ENCODE results near the gene ERICH6.

The ERICH6 gene

DNA sequence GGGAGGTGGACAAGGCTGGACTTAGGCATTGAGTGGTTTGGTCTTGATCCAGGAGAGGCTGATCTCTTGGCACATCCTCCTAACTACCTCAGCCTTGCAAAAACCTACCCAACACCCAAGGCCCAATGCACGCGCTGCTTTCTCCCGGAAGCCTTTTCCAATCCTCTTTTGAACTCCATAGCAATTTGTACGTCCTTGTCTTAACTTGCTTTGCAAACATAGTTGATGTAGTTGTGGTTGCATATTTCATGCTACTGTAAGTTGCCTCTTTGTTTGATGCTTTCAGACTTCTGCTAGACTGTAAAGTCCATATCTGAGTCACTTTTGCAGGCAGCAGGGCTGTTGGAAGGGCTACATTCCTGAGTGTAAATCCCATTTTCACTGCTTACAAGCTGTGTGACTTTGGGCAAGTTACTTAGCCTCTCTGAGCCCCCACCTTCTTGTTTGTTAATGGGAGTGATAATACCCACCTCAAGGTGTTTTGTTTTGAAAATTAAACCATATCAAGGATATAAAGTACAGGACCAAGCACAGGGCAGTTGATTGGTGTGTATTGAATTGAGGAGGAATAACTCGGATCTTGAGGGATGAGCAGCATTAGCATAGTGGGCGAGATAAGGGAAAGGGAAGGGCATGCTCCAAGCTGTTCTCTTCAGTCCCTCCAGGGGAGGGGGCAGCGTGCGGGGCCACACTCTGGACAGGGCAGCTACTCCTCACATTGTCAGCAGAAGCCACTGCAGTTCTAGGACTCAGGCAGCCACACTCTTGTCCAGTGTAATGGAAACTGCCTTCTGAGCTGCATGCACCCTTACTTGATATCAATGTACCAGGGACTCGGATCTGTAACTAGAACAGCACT is 30.4 kb upstream of the ERICH6 start:
- no peaks in the 10 kb centered on the region for H3K27me3 ChIP-seq (ENCODE audit: insufficient read depth, low read length)

DNA sequence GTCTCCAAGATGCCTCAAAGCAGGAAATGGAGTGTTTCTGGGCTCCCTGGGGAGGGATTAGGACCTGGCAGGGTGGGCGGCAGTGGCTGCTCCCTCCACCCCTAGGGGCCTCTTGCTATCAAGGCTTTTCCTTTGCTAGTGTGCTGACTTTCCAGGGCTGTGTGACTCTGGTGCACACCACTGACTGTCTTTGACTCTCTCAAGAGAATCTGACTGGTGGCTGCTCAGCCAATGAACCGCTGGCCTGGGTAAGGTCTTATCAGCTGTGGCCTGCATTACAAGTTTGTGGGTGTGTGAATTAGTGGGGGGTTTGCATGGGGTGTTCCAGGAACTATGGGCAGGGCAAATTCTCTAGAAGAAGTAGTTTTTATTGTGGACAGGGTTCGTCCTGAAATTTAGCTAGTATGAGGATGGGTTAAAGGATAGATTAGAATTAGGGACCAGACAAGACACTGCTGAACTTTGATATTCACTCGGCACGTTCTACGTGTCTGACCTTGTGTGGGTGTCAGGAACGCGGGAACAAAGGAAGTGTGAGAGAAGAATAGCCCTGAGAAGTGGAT is 29.7 kb upstream of the ERICH6 start:
- Histone ChIP-seq H3K4me3 (ENCODE audit: low read length) (no peak overlapping the region), H3K9ac (ENCODE audit: low read depth, low read length) (no peak overlapping the region), H3K4me1 (ENCODE audit: insufficient read depth, low read length) (peaks cover 17% of the 10 kb centered on the region), H3K9me3 (ENCODE audit: insufficient read depth, low read depth, low read length) (no peaks in the 10 kb centered on the region), H3K27ac (ENCODE audit: low read length) (no peak overlapping the region), H3K27me3 (ENCODE audit: insufficient read depth, low read length) (no peaks in the 10 kb centered on the region), H3K36me3 (ENCODE audit: insufficient read depth, low read depth, low read length) (no peaks in the 10 kb centered on the region)

More for the DNA sequence above, 30.4 kb upstream of the ERICH6 start:
- Histone ChIP-seq H3K27ac (ENCODE audit: low read length) (no peak overlapping the region), H3K9me3 (ENCODE audit: insufficient read depth, low read depth, low read length) (no peaks in the 10 kb centered on the region), H3K36me3 (ENCODE audit: insufficient read depth, low read depth, low read length) (no peaks in the 10 kb centered on the region), H3K4me3 (ENCODE audit: low read length) (no peak overlapping the region), H3K9ac (ENCODE audit: low read depth, low read length) (no peak overlapping the region), H3K4me1 (ENCODE audit: insufficient read depth, low read length) (peaks cover 21% of the 10 kb centered on the region)

DNA sequence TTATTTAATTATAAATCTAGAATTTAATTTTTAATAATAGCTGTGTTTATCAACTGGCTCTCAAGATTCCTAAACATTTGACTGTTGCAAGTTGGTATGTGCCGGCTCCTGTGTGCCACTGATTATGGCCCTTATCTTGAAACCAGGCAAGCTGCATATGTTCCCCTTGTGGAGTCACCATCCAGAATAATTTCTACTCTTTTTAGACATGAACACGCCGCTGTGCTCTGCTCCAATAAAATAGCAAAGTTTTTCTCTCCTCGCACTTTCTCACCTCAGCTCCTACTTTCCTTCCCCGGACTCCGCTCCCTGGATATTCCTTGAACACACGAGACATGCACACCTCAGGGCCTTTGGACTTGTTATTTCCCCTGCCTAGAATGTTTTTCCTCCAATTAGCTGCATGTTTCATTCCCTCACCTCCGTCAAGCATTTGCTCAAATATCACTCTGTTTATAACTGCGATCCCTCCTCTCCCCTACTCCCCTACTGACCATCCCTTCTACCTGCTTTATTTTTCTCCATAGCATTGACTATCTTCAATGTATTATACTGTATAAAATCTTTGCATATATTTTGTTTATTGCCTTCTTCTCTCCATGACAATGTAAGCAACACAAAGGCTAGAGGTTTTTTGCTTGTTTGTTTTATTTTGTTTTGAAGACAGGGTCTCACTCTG is 26.1 kb upstream of the ERICH6 start:
- no peak overlapping the region for H3K9ac ChIP-seq (ENCODE audit: low read depth, low read length)
- no peaks in the 10 kb centered on the region for H3K4me1 ChIP-seq (ENCODE audit: insufficient read depth, low read length)
- no peak overlapping the region for H3K27ac ChIP-seq (ENCODE audit: low read length)
- no peak overlapping the region for H3K4me3 ChIP-seq (ENCODE audit: low read length)
- no peaks in the 10 kb centered on the region for H3K27me3 ChIP-seq (ENCODE audit: insufficient read depth, low read length)
- H3K36me3 ChIP-seq (ENCODE audit: insufficient read depth, low read depth, low read length): no peaks in the 10 kb centered on the region
- H3K9me3 ChIP-seq (ENCODE audit: insufficient read depth, low read depth, low read length): no peaks in the 10 kb centered on the region

DNA sequence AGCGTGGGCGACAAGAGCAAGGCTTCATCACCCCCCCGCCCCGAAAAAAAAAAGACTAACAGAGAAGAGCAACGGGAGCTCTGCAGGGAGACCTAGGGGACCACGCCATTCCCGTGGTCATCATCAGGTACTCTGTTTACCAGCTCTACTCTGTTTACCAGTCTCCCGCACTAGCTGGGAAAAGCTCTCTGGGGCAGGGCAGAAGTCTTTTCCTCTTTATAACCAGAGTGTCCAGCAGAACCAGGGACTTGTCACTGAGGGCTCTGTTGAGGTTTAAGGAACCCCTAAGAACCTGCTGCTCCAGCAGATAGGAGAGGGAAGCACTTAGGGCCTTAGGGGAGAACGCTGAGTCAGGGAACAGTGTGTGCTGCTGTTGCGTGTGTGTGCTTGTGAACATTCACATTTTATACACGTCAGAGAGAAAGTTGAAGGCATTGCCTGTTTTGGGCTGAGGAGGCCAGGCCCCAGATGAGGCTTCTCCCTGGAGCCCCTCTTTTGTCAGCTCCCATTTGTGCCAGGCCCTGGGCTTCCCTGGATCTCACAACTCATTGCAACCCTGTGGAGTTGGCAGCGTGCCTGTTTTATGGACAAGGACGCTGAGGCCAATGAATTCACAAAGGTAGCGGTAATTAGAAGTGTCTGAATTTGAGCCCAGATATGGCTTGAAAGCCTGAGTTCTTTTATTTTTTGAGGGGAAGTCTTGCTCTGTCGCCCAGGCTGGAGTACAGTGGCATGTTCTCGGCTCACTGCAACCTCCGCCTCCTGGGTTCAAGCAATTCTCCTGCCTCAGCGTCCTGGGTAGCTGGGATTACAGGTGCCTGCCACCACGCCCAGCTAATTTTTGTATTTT is 24.2 kb upstream of the ERICH6 start:
- Histone ChIP-seq H3K27me3 (ENCODE audit: insufficient read depth, low read length) (no peaks in the 10 kb centered on the region), H3K4me3 (ENCODE audit: low read length) (no peak overlapping the region), H3K36me3 (ENCODE audit: insufficient read depth, low read depth, low read length) (no peaks in the 10 kb centered on the region), H3K9ac (ENCODE audit: low read depth, low read length) (no peak overlapping the region), H3K9me3 (ENCODE audit: insufficient read depth, low read depth, low read length) (no peaks in the 10 kb centered on the region), H3K4me1 (ENCODE audit: insufficient read depth, low read length) (no peaks in the 10 kb centered on the region), H3K27ac (ENCODE audit: low read length) (no peak overlapping the region)

DNA sequence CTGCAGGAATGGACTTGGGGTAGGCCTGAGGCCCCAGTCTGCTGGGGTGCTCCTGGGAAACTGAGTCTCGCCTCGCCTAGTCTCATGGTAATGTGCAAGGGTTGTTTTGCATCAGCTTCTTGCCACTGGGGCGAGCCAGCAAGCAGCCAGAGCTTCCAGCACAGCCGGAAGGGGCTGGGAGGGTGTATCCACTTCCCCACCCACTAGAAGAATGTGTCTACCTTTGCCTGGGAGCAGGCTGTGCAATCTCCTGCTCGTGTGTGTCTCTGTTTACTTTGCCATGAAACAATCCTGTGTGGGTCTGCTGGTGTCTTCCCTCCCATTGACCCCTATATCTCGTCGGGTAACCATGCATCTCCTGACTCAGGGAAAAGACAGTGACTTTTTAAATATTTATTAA is 21.8 kb upstream of the ERICH6 start:
- no peak overlapping the region for H3K27ac ChIP-seq (ENCODE audit: low read length)
- H3K4me3 ChIP-seq (ENCODE audit: low read length): no peak overlapping the region
- no peaks in the 10 kb centered on the region for H3K9me3 ChIP-seq (ENCODE audit: insufficient read depth, low read depth, low read length)
- H3K36me3 ChIP-seq (ENCODE audit: insufficient read depth, low read depth, low read length): no peaks in the 10 kb centered on the region
- H3K9ac ChIP-seq (ENCODE audit: low read depth, low read length): no peak overlapping the region
- no peaks in the 10 kb centered on the region for H3K4me1 ChIP-seq (ENCODE audit: insufficient read depth, low read length)
- no peaks in the 10 kb centered on the region for H3K27me3 ChIP-seq (ENCODE audit: insufficient read depth, low read length)

DNA sequence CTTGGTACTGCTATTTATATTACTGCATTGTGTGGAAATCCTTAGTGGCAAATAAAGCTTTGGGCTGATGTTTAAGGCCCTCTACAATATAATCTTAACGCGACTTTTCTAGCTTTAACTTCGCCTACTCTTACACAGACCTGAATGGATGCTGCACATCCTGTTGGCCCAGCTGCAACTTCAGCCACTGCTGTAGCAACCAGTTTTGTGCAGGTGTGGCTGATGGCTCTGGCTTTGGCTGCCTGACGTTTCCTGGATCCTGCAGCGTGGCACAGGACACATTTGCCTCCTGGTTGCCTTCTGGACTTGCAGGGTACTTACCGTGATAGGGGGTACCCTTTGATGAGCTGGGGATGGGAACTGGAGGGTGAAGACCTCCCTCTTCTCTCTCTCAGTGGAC is 20.2 kb upstream of the ERICH6 start:
- Histone ChIP-seq H3K27ac (ENCODE audit: low read length) (no peak overlapping the region), H3K9ac (ENCODE audit: low read depth, low read length) (no peak overlapping the region), H3K4me3 (ENCODE audit: low read length) (no peak overlapping the region), H3K27me3 (ENCODE audit: insufficient read depth, low read length) (no peaks in the 10 kb centered on the region), H3K4me1 (ENCODE audit: insufficient read depth, low read length) (no peaks in the 10 kb centered on the region), H3K36me3 (ENCODE audit: insufficient read depth, low read depth, low read length) (no peaks in the 10 kb centered on the region), H3K9me3 (ENCODE audit: insufficient read depth, low read depth, low read length) (no peaks in the 10 kb centered on the region)

DNA sequence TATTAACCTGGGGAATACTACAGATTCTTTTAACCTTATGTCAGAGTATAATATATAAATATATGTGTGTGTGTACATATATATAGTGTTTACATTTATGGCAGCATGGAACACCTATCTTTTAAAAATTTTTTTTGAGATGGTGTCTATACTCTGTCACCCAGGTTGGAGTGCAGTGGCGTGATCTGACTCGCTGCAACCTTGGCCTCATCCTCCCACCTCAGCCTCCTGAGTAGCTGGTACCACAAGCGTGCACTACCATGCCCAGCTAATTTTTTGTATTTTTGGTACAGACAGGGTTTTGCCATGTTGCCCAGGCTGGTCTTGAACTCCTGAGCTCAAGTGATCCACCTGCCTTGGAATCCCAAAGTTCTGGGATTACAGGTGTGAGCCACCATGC is 18.5 kb upstream of the ERICH6 start:
- Histone ChIP-seq H3K36me3 (ENCODE audit: insufficient read depth, low read depth, low read length) (no peaks in the 10 kb centered on the region), H3K27me3 (ENCODE audit: insufficient read depth, low read length) (no peaks in the 10 kb centered on the region), H3K4me1 (ENCODE audit: insufficient read depth, low read length) (no peaks in the 10 kb centered on the region), H3K9ac (ENCODE audit: low read depth, low read length) (no peak overlapping the region), H3K4me3 (ENCODE audit: low read length) (no peak overlapping the region), H3K27ac (ENCODE audit: low read length) (no peak overlapping the region), H3K9me3 (ENCODE audit: insufficient read depth, low read depth, low read length) (no peaks in the 10 kb centered on the region)

DNA sequence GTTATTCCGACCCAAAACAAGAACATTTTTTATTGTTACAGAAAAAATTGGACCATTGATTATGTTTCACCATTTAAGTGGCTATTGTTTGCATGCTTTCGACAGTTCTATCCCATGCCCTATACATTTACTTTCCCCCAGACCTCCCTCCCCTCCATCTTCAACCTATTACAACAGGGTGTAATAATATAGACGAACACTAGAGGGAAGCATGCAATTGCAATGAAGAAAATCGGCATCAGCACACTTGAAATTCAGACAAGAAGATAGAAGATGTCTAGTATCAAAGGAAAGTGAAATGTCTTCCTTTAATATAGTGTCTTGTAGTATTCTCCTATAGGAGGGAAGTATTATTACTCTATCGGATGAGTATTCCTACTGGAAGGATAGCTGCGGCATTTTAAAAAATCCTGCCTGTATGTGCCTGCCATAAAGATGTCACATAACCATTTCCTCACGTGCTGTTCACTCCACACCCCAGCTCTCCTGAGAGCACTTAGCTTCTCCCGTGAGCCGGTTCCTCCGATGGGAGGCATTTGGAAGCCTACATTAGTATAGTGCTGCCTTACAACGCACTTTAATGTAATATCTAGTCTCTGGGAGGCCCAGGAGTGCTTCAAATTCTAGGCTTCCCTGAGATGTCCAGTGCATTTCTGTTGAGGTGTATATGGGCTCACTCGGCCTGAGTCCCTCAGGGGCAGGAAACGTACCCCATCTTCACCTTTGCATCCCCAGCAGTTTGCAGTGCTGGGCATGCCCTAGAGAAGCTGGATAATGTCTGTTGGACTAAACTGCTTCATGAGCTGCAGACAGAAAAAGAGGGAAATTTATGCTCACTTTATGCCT is 17.8 kb upstream of the ERICH6 start:
- no peaks in the 10 kb centered on the region for H3K27me3 ChIP-seq (ENCODE audit: insufficient read depth, low read length)
- no peaks in the 10 kb centered on the region for H3K36me3 ChIP-seq (ENCODE audit: insufficient read depth, low read depth, low read length)

DNA sequence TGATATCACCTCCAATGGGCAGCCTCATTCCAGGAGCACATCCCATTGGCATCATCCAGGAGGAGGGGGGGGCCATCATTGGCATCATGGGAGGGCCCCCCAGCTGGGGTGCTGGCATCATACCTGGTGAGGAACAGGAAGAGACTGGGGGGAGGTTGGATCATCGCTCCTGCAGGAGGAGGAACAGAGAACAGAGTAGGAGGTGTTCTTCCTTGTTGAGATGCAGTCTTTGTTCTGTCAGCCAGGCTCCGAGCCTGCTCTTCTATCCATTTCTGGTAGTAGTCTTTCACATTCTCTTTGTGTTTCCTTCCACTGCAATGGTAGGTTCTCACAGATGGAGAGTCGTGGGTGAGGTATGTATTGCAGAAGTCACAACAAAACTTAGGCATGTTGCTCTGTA is 16.7 kb upstream of the ERICH6 start:
- Histone ChIP-seq H3K9ac (ENCODE audit: low read depth, low read length) (no peak overlapping the region), H3K27me3 (ENCODE audit: insufficient read depth, low read length) (no peaks in the 10 kb centered on the region), H3K4me1 (ENCODE audit: insufficient read depth, low read length) (no peaks in the 10 kb centered on the region), H3K36me3 (ENCODE audit: insufficient read depth, low read depth, low read length) (no peaks in the 10 kb centered on the region), H3K4me3 (ENCODE audit: low read length) (no peak overlapping the region), H3K9me3 (ENCODE audit: insufficient read depth, low read depth, low read length) (no peaks in the 10 kb centered on the region; the same call in 1 of the 2 replicates), H3K27ac (ENCODE audit: low read length) (no peak overlapping the region)

More for the DNA sequence above, 17.8 kb upstream of the ERICH6 start:
- Histone ChIP-seq H3K27ac (ENCODE audit: low read length) (no peak overlapping the region), H3K9me3 (ENCODE audit: insufficient read depth, low read depth, low read length) (no peaks in the 10 kb centered on the region; the same call in 1 of the 2 replicates), H3K4me3 (ENCODE audit: low read length) (no peak overlapping the region), H3K9ac (ENCODE audit: low read depth, low read length) (no peak overlapping the region), H3K4me1 (ENCODE audit: insufficient read depth, low read length) (no peaks in the 10 kb centered on the region)

DNA sequence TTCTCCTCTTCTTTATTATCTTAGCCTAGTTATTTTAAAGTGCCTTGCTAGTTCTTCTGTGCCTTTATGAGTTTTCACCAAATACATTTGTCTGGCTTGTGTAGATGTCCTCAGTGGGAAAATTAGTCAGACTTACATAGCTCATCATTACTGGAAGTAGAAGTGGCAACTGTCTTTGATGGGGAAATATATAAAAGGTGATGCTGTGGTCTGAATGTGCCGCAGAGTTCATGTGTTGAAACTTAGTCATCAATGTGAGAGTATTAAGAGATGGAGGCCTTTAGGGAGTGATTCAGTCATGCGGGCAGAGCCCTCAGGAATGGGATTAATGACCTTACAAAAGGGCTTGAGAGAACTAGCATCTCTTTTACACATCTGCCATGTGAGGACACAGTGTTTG is 6.4 kb upstream of the ERICH6 start:
- Histone ChIP-seq H3K4me1 (ENCODE audit: insufficient read depth, low read length) (no peaks in the 10 kb centered on the region), H3K27ac (ENCODE audit: low read length) (no peak overlapping the region), H3K36me3 (ENCODE audit: insufficient read depth, low read depth, low read length) (no peaks in the 10 kb centered on the region; the same call in 1 of the 2 replicates), H3K27me3 (ENCODE audit: insufficient read depth, low read length) (no peaks in the 10 kb centered on the region), H3K9me3 (ENCODE audit: insufficient read depth, low read depth, low read length) (peaks cover 11% of the 10 kb centered on the region; the same call in 1 of the 2 replicates), H3K9ac (ENCODE audit: low read depth, low read length) (no peak overlapping the region), H3K4me3 (ENCODE audit: low read length) (no peak overlapping the region)

Measured in iPS-20b (cell line).